Heart right ventricle (tissue), 16 donors: ENCODE measurements around the gene SEMA3A. TPM values are rescaled to one million over a fixed set of nuclear protein-coding genes. Genes with fewer than 3 reads are reported as not detected.

Source experiments
- ATAC-seq, 8 donors: fragments of 200-7000 bp; cut with Tn5 transposase; one replicate each; pipeline ENCODE4 v1.9.1; 2020; ENCODE audit warnings: mild to moderate bottlenecking in 8 of 8, moderate library complexity in 8 of 8, moderate number of reproducible peaks in 1 of 8
- DNase-seq, 2 donors: peaks; one replicate each; pipeline ENCODE4 v3.0.0-alpha.2; 2020
- H3K27ac ChIP-seq, 10 donors: fragments of 200-600 bp; sonication (generic) in 2 of 10; one replicate each; pipeline versions ENCODE4 v1.5.0 to v1.8.0; 2020 to 2022; ENCODE audit warnings: mild to moderate bottlenecking in 3 of 10
- H3K27me3 ChIP-seq, 7 donors: fragments of 200-600 bp; one replicate each; pipeline ENCODE4 v1.8.0; 2021 to 2022; ENCODE audit warnings: mild to moderate bottlenecking in 2 of 7
- H3K36me3 ChIP-seq, 9 donors: fragments of 200-600 bp; sonication (generic) in 1 of 9; one replicate each; pipeline versions ENCODE4 v1.5.0 to v1.8.0; 2020 to 2022; ENCODE audit warnings: mild to moderate bottlenecking in 2 of 9
- H3K4me1 ChIP-seq, 9 donors: fragments of 200-600 bp; sonication (generic) in 1 of 9; one replicate each; pipeline versions ENCODE4 v1.5.0 to v1.8.0; 2020 to 2022; ENCODE audit warnings: mild to moderate bottlenecking in 4 of 9
- H3K4me3 ChIP-seq, 10 donors: fragments of 200-600 bp; sonication (generic) in 2 of 10; one replicate each; pipeline versions ENCODE4 v1.5.0 to v1.8.0; 2020 to 2022; ENCODE audit warnings: mild to moderate bottlenecking in 7 of 10, moderate library complexity in 2 of 10
- H3K9me3 ChIP-seq, 11 donors: fragments of 200-600 bp in 10 of 11; sonication (generic) in 2 of 11; one replicate each; pipeline versions ENCODE4 v1.5.0 to v1.8.0; 2013 to 2022; ENCODE audit warnings: mild to moderate bottlenecking in 2 of 11, control low read depth in 1 of 11, moderate library complexity in 1 of 11
- CTCF ChIP-seq, 9 donors: fragments of 200-600 bp; sonication (generic) in 2 of 9; IDR thresholded peaks; one replicate each; pipeline versions ENCODE4 v1.5.0 to v1.8.0; 2021 to 2022; ENCODE audit warnings: antibody characterized with exemption in 9 of 9, mild to moderate bottlenecking in 5 of 9, moderate library complexity in 1 of 9
- WGBS, 2 donors: extraction: QIAGEN DNeasy Blood & Tissue Kit; methylation state at CpG; one replicate each; pipeline ENCODE4 v1.1.7; 2013; ENCODE audit warnings: inconsistent platforms in 1 of 2; 5-methylcytosine and 5-hydroxymethylcytosine counted together
- intact Hi-C, 10 donors: fragments of 100-400 bp; cut with DNase I; formaldehyde crosslinking; loops; one replicate each; pipeline versions ENCODE4 v1.11.1 to v1.14.2; 2022
- polyA plus RNA-seq, 2 donors: library from polyadenylated mRNA; stranded (reverse); fragments of 200-250 nt; gene quantifications; one replicate each; pipeline ENCODE4 v1.2.3, GENCODE V29; 2013
- total RNA-seq, 10 donors: library from RNA; stranded (reverse); fragmentation: NEBNext Ultra II Directional in 3 of 10; extraction: Animal tissue kit (Norgen Biotek cat#: 25700) in 3 of 10; gene quantifications; one replicate each; pipeline versions ENCODE4 v1.2.1 to v1.2.4, GENCODE V29; 2021 to 2023
- donor health status: Arrhythmogenic right ventricular cardiomyopathy.
- donor health status: ischemic (EF 13 %, LVEDD 7.1; RV severe dilation, severe dysfunction).
- donor health status: healthy with polysubstance abuse.
- donor health status: DM: no; HTN: yes; CAD: no.
- donor health status: DM: no; HTN: no; CAD: no.
- donor health status: ischemic (EF 25% LVEDD 6.9; RV normal size, moderate dysfunction).
- donor health status: ischemic (EF 25% LVEDD 5.7; RV mildly dilated, moderate dysfunction).
- donor health status: healthy.
- donor health status: DM: yes; HTN: yes; CAD: no.
- donor health status: Ischemic cardiomyopathy.
- donor health status: ischemic (EF 35%, LVEDD 5.7; RV mildly dilated, moderate dysfunction).
- donor health status: nonischemic (EF 11% LVEDD 7.7; RV severe dilation, severe dysfunction).
- donor health status: DM: yes; HTN: yes; CAD: no.
- donor health status: PGD.
- donor health status: ischemic (EF 29% LVEDD 5.4; RV normal size, mild dysfunction).
- donor health status: nonischemic (EF 23%, LVEDD 6.1; RV moderate dilation, normal function).

The SEMA3A gene
- total and polyA plus RNA-seq, 12 donors = 0.19 to 5.3 (median 1.5) TPM

DNA sequence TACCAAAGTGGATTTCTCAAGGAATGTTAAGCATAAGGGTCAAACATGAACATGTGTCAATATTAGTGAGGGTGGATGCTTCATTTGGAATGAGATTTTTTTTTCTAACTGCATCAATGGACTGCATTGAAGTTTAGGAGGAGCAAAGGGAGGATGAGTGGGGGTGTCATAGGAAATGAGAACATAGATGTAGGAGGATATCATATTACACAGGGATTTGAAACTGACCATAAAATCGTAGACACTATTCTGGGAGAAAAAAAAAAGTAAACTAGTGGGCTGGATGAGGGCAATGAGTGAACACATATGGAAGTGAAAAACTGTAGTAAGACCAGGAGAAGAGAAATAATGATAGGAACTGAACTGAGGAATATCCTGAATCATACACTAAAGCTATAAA, 109.4 kb downstream of the SEMA3A start:
- intact Hi-C loops = no loop called here
- TF ChIP-seq CTCF (IDR thresholded peaks at IDR 0.05) = no peak
- H3K27me3 ChIP-seq = no peaks in the 10 kb centered on the region
- ATAC-seq (no peak), DNase-seq (no peak)
- H3K27ac ChIP-seq = no peak overlapping the region
- H3K36me3 ChIP-seq = no peaks in the 10 kb centered on the region
- H3K4me3 ChIP-seq = no peak overlapping the region
- peaks cover 0 to 6% (median 0%) of the 10 kb centered on the region in 9 donors for H3K4me1 ChIP-seq
- 31 to 33% methylated on average over 1 of the region's 1 CpG for WGBS, 2 donors
- H3K9me3 ChIP-seq = no peaks in the 10 kb centered on the region

DNA sequence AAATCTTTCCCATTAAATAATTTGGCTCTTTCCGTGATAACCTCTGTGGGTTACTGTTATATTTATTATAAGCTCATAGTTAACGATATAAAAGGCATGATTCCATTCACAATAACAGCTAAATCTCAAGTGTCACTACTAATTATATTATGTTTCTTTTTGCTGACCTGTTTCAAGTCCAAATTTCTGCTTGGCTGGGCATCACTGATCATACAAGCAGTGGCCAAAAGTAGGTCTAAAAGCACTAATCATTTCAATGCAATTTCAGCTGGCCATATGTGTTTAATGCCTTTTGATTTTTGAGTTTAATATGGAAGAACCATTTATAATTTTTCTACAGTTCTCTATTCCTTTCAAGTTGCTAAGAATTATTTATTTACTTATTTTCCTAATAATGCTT, 110.7 kb downstream of the SEMA3A start:
- no peak overlapping the region for H3K27ac ChIP-seq
- no peak for ATAC-seq
- H3K4me3 ChIP-seq = no peak overlapping the region
- no peak for TF ChIP-seq CTCF (IDR thresholded peaks at IDR 0.05)
- intact Hi-C loops = no loop called here
- no peaks in the 10 kb centered on the region for H3K36me3 ChIP-seq
- H3K9me3 ChIP-seq = no peaks in the 10 kb centered on the region
- no peak for DNase-seq
- peaks cover 0 to 6% (median 0%) of the 10 kb centered on the region in 9 donors for H3K4me1 ChIP-seq
- H3K27me3 ChIP-seq = no peaks in the 10 kb centered on the region
- 82 to 86% methylated on average over 2 of the region's 2 CpGs for WGBS, 2 donors

GRCh38 chr7:84081973-84082522, 112.5 kb downstream of the SEMA3A start:
- ATAC-seq (no peak), DNase-seq (no peak)
- intact Hi-C loops = no loop called here
- H3K27ac ChIP-seq = no peak overlapping the region
- H3K36me3 ChIP-seq = no peaks in the 10 kb centered on the region
- no peak for TF ChIP-seq CTCF (IDR thresholded peaks at IDR 0.05)
- WGBS, 2 donors = 62 to 71% methylated on average over 3 of the region's 3 CpGs
- peaks cover 0 to 6% (median 0%) of the 10 kb centered on the region in 9 donors for H3K4me1 ChIP-seq
- H3K27me3 ChIP-seq = no peaks in the 10 kb centered on the region
- no peak overlapping the region for H3K4me3 ChIP-seq
- H3K9me3 ChIP-seq = no peaks in the 10 kb centered on the region

- DNase-seq (no peak), ATAC-seq (no peak)
- H3K4me3 ChIP-seq = no peak overlapping the region
- no peaks in the 10 kb centered on the region for H3K4me1 ChIP-seq
- no peak overlapping the region for H3K27ac ChIP-seq
- H3K27me3 ChIP-seq = no peaks in the 10 kb centered on the region
- 91 to 96% methylated on average over 4 of the region's 4 CpGs for WGBS, 2 donors
- H3K9me3 ChIP-seq = no peaks in the 10 kb centered on the region
- intact Hi-C loops = no loop called here
- no peak for TF ChIP-seq CTCF (IDR thresholded peaks at IDR 0.05)
- no peaks in the 10 kb centered on the region for H3K36me3 ChIP-seq
These were observed 117.3 kb downstream of the SEMA3A start for GRCh38 chr7:84077336-84077735.
